Neuronal stem cell (in vitro differentiated cells): ENCODE data around the gene PHLDB1.

Experiments
- DNase-seq: peaks from one replicate; pipeline ENCODE4 v3.0.0-alpha.2; 2013; ENCODE audit warnings: low spot score
- H2AFZ ChIP-seq: one replicate; pipeline ENCODE4 v1.6.1; 2013; ENCODE audit warnings: mild to moderate bottlenecking, low read length, inconsistent platforms
- H2AK5ac ChIP-seq: 2 replicates; pipeline ENCODE4 v1.6.1; 2013; ENCODE audit warnings: low read depth, mild to moderate bottlenecking, inconsistent platforms, low read length, moderate library complexity, mixed read lengths
- H2BK120ac ChIP-seq: 2 replicates; pipeline ENCODE4 v1.6.1; 2013; ENCODE audit warnings: low read depth, mild to moderate bottlenecking, inconsistent platforms, low read length, moderate library complexity, mixed read lengths
- H2BK12ac ChIP-seq: one replicate; pipeline ENCODE4 v1.6.1; 2013; ENCODE audit warnings: low read length, inconsistent platforms
- H2BK15ac ChIP-seq: 2 replicates; pipeline ENCODE4 v1.6.1; 2013; ENCODE audit warnings: mild to moderate bottlenecking, low read length, inconsistent platforms, mixed read lengths
- H2BK5ac ChIP-seq: one replicate; pipeline ENCODE4 v1.6.1; 2013; ENCODE audit warnings: inconsistent platforms, mild to moderate bottlenecking, low read length, moderate library complexity
- H3K14ac ChIP-seq: one replicate; pipeline ENCODE4 v1.6.1; 2013; ENCODE audit warnings: low read length, inconsistent platforms
- H3K18ac ChIP-seq: 2 replicates; pipeline ENCODE4 v1.6.1; 2013; ENCODE audit warnings: low read length, inconsistent platforms
- H3K23ac ChIP-seq: 2 replicates; pipeline ENCODE4 v1.6.1; 2013; ENCODE audit warnings: low read depth, mild to moderate bottlenecking, mixed read lengths, low read length, inconsistent platforms; ENCODE audit not compliant: poor library complexity
- H3K27ac ChIP-seq: replicated peaks from 3 replicates; pipeline ENCODE4 v1.5.1; 2013; ENCODE audit warnings: low read length, inconsistent platforms
- H3K27me3 ChIP-seq, 3 experiments: 2 replicates each; pipeline ENCODE4 v1.6.1; 2013; ENCODE audit warnings: low read length in 3 of 3, mild to moderate bottlenecking in 2 of 3, inconsistent platforms in 1 of 3, low read depth in 1 of 3, mixed read lengths in 1 of 3, moderate library complexity in 1 of 3; ENCODE audit not compliant: control insufficient read depth in 3 of 3, insufficient read depth in 3 of 3
- H3K36me3 ChIP-seq, 2 donors: replicated peaks in 1 of 2; 2 replicates each; pipeline ENCODE4 v1.6.1; 2013; ENCODE audit warnings: low read length in 2 of 2; ENCODE audit not compliant: control insufficient read depth in 2 of 2, insufficient read depth in 2 of 2
- H3K4ac ChIP-seq: 2 replicates; pipeline ENCODE4 v1.6.1; 2013; ENCODE audit warnings: inconsistent platforms, mild to moderate bottlenecking, low read length, moderate library complexity
- H3K4me1 ChIP-seq, 2 donors: 1 replicate in 1 of 2; 2 replicates in 1 of 2; pipeline ENCODE4 v1.6.1; 2013; ENCODE audit warnings: low read length in 2 of 2, low read depth in 1 of 2; ENCODE audit not compliant: control insufficient read depth in 2 of 2, insufficient read depth in 1 of 2
- H3K4me2 ChIP-seq: one replicate; pipeline ENCODE4 v1.6.1; 2013; ENCODE audit warnings: mild to moderate bottlenecking, low read length, inconsistent platforms; ENCODE audit not compliant: insufficient read depth, poor library complexity, severe bottlenecking
- H3K4me3 ChIP-seq, 2 donors: 2 replicates each; pipeline ENCODE4 v1.5.1; 2013; ENCODE audit warnings: low read length in 2 of 2, mild to moderate bottlenecking in 2 of 2, inconsistent platforms in 1 of 2, moderate library complexity in 1 of 2
- H3K79me1 ChIP-seq: one replicate; pipeline ENCODE4 v1.6.1; 2013; ENCODE audit warnings: low read depth, mild to moderate bottlenecking, inconsistent platforms, low read length, moderate library complexity
- H3K9ac ChIP-seq: one replicate; pipeline ENCODE4 v1.6.1; 2013; ENCODE audit warnings: mild to moderate bottlenecking, low read depth, low read length, inconsistent platforms; ENCODE audit not compliant: poor library complexity
- H3K9me3 ChIP-seq, 2 donors: replicated peaks in 1 of 2; 2 replicates each; pipeline versions ENCODE3 to v1.6.1; 2013; ENCODE audit warnings: low read length in 2 of 2, mild to moderate bottlenecking in 2 of 2, inconsistent platforms in 1 of 2, low read depth in 1 of 2, mixed read lengths in 1 of 2, moderate library complexity in 1 of 2; ENCODE audit not compliant: control insufficient read depth in 2 of 2, insufficient read depth in 1 of 2
- H4K8ac ChIP-seq: one replicate; pipeline ENCODE4 v1.6.1; 2013; ENCODE audit warnings: low read depth, mild to moderate bottlenecking, inconsistent platforms, low read length, moderate library complexity
- H4K91ac ChIP-seq: one replicate; pipeline ENCODE4 v1.6.1; 2013; ENCODE audit warnings: low read length, low read depth, mild to moderate bottlenecking, inconsistent platforms; ENCODE audit not compliant: poor library complexity
- WGBS, 2 donors: extraction: QIAGEN DNeasy Blood & Tissue Kit; methylation state at CpG; one replicate each; pipeline ENCODE4 v1.1.7; 2013; ENCODE audit warnings: missing lambda C conversion rate in 2 of 2, mixed read lengths in 1 of 2; ENCODE audit not compliant: insufficient read length in 2 of 2, insufficient replicate concordance in 1 of 2; ENCODE audit errors: extremely low coverage in 2 of 2; 5-methylcytosine and 5-hydroxymethylcytosine counted together

PHLDB1 gene

GRCh38 chr11:118670063-118670462 lies 62.6 kb downstream of the PHLDB1 start:
- Histone ChIP-seq H2BK15ac (no peak overlapping the region), H2BK5ac (no peak overlapping the region), H2BK12ac (no peak overlapping the region), H3K79me1 (no peaks in the 10 kb centered on the region), H3K27ac (no peak overlapping the region), H4K91ac (no peak overlapping the region), H3K4ac (no peak overlapping the region), H3K4me3 (no peak overlapping the region), H2AFZ (no peak overlapping the region), H3K23ac (no peak overlapping the region), H2AK5ac (no peak overlapping the region), H3K9ac (no peak overlapping the region), H3K18ac (no peak overlapping the region), H3K4me1 (no peaks in the 10 kb centered on the region), H3K4me2 (no peak overlapping the region), H3K14ac (no peak overlapping the region), H3K36me3 (no peaks in the 10 kb centered on the region), H3K9me3 (peaks cover 1 to 9% of the 10 kb centered on the region in 2 donors), H4K8ac (no peak overlapping the region), H2BK120ac (no peak overlapping the region), H3K27me3 (no peaks in the 10 kb centered on the region)
- no peak for DNase-seq
- WGBS, 2 donors = no CpG with 5 or more reads among the region's 2 CpGs

DNA sequence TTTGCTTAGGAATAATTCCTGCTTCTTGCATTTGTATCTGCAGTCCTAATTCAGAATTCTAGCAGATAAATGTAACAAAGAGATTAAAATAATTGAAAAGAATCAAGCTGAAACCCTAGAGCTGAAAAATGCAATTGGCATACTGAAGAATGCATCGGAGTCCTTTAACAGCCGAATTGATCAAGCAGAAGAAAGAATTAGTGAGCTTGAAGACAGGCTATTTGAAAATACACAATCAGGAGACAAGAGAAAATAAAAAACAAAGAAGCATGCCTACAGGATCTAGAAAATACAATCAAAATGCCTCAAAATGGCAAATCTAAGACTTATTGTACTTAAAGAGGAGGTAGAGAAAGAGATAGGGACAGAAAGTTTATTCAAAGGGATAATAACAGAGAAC lies 63.8 kb downstream of the PHLDB1 start:
- Histone ChIP-seq H2BK12ac (no peak overlapping the region), H2BK15ac (no peak overlapping the region), H4K91ac (no peak overlapping the region), H3K4ac (no peak overlapping the region), H3K4me1 (no peaks in the 10 kb centered on the region), H3K4me2 (no peak overlapping the region), H3K36me3 (no peaks in the 10 kb centered on the region), H2AK5ac (no peak overlapping the region), H3K27me3 (no peaks in the 10 kb centered on the region), H2BK5ac (no peak overlapping the region), H3K18ac (no peak overlapping the region), H3K79me1 (no peaks in the 10 kb centered on the region), H3K23ac (no peak overlapping the region), H4K8ac (no peak overlapping the region), H2AFZ (no peak overlapping the region), H3K9ac (no peak overlapping the region), H3K4me3 (no peak overlapping the region), H3K27ac (no peak overlapping the region), H3K14ac (no peak overlapping the region), H2BK120ac (no peak overlapping the region), H3K9me3 (peaks cover 4 to 17% of the 10 kb centered on the region in 2 donors)
- no peak for DNase-seq
- no CpG with 5 or more reads among the region's 2 CpGs for WGBS, 2 donors

DNA sequence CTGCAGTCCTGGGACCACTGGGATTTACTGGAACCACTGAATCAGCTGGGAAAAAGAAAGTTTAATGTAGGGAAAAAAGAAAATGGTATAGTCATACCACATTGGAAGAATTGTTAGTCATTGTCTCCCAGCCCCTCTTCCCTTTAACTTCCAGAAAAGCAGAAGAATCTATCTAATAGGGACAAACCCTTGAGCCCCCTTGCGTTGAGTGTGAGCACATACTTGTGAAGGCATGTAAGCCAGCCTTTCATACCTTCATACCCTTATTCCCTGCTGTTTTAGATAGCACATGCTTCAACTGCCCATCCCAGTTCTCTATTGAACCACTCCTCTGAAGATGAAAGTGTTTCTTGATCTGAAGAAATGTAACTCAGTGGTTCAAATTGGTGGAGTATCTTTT lies 65.4 kb downstream of the PHLDB1 start:
- no peak overlapping the region for H3K4ac ChIP-seq
- no peak overlapping the region for H3K27ac ChIP-seq
- no peak overlapping the region for H2BK5ac ChIP-seq
- DNase-seq = no peak
- H4K91ac ChIP-seq = no peak overlapping the region
- no peak overlapping the region for H2AK5ac ChIP-seq
- no peak overlapping the region for H2AFZ ChIP-seq
- no peak overlapping the region for H3K4me2 ChIP-seq
- no peak overlapping the region for H3K14ac ChIP-seq
- no peak overlapping the region for H3K18ac ChIP-seq
- no peaks in the 10 kb centered on the region for H3K79me1 ChIP-seq
- no peaks in the 10 kb centered on the region for H3K27me3 ChIP-seq
- H2BK120ac ChIP-seq = no peak overlapping the region
- H3K4me3 ChIP-seq = no peak overlapping the region
- H2BK12ac ChIP-seq = no peak overlapping the region
- H3K23ac ChIP-seq = no peak overlapping the region
- H3K4me1 ChIP-seq = no peaks in the 10 kb centered on the region
- H3K36me3 ChIP-seq = no peaks in the 10 kb centered on the region
- H3K9ac ChIP-seq = no peak overlapping the region
- H3K9me3 ChIP-seq = peaks cover 4 to 17% of the 10 kb centered on the region in 2 donors
- WGBS, 2 donors = no CpG with 5 or more reads among the region's 1 CpG
- no peak overlapping the region for H4K8ac ChIP-seq
- no peak overlapping the region for H2BK15ac ChIP-seq

DNA sequence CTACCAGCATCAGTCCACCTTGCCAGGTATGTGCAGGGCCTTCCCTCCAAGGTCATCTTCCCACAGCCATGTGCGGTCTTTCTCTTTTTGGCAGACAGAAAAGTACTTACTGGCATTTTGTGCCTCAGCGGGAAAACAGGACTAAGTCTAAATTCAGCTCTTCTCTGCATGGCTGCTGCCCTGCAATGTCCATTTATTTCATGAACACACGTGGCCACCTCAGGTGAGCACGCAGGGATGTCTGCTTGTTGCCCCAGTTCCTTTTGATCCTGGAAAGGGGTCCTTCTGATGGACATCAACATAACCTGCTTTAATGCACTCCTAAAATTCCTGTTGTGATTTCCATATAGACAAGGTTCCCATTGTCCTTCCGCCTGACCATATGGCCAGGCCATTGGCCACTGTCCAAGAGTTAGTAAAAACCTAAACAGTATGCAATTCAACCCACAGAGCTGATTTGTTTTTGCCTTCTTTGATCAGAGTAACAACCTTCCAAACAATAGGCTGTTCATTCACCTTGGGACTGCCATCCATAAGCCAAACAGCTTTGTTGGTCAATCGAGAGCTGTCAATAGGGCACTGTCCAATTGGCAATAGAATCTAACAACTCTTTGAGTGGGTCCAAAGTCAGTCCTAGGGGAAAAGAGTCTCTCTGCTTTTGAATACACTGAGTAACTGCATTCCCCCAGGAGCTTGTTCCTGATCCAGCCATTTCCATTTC lies 66.1 kb downstream of the PHLDB1 start:
- H2AK5ac ChIP-seq = no peak overlapping the region
- H3K79me1 ChIP-seq = no peaks in the 10 kb centered on the region
- H3K36me3 ChIP-seq = no peaks in the 10 kb centered on the region
- no peak overlapping the region for H3K4me3 ChIP-seq
- no peak overlapping the region for H3K14ac ChIP-seq
- H4K91ac ChIP-seq = no peak overlapping the region
- H3K4me1 ChIP-seq = no peaks in the 10 kb centered on the region
- H3K4me2 ChIP-seq = no peak overlapping the region
- H3K23ac ChIP-seq = no peak overlapping the region
- no peak overlapping the region for H3K18ac ChIP-seq
- no peak for DNase-seq
- no peak overlapping the region for H2BK120ac ChIP-seq
- peaks cover 4 to 17% of the 10 kb centered on the region in 2 donors for H3K9me3 ChIP-seq
- H3K27me3 ChIP-seq = no peaks in the 10 kb centered on the region
- no peak overlapping the region for H3K4ac ChIP-seq
- H2BK15ac ChIP-seq = no peak overlapping the region
- H3K27ac ChIP-seq = no peak overlapping the region
- no peak overlapping the region for H2BK5ac ChIP-seq
- H2AFZ ChIP-seq = no peak overlapping the region
- H3K9ac ChIP-seq = no peak overlapping the region
- no peak overlapping the region for H2BK12ac ChIP-seq
- whole genome bisulfite sequencing, 2 donors = no CpG with 5 or more reads among the region's 6 CpGs
- no peak overlapping the region for H4K8ac ChIP-seq
